HFFc6 (cell line): ENCODE data around the gene CD84. TPM values are rescaled to one million over a fixed set of nuclear protein-coding genes. Genes with fewer than 3 reads are reported as not detected.

Experiments
- DNase-seq: peaks from one replicate; pipeline ENCODE4 v3.0.0-alpha.2; 2018
- H3K27ac Mint-ChIP-seq: 2 replicates; pipeline ENCODE4 v1.8.0; 2020; ENCODE audit warnings: mild to moderate bottlenecking, mixed read lengths
- H3K27me3 Mint-ChIP-seq: 2 replicates; pipeline ENCODE4 v1.8.0; 2021; ENCODE audit warnings: mild to moderate bottlenecking, moderate library complexity, mixed read lengths; ENCODE audit not compliant: insufficient read depth
- H3K36me3 Mint-ChIP-seq: 2 replicates; pipeline ENCODE4 v1.8.0; 2021; ENCODE audit warnings: low read depth, mixed read lengths
- H3K4me1 Mint-ChIP-seq: 2 replicates; pipeline ENCODE4 v1.8.0; 2020; ENCODE audit warnings: low read depth, mixed read lengths
- H3K4me3 Mint-ChIP-seq: 2 replicates; pipeline ENCODE4 v1.8.0; 2020; ENCODE audit warnings: mild to moderate bottlenecking, moderate library complexity, mixed read lengths
- H3K9me3 Mint-ChIP-seq: 2 replicates; pipeline ENCODE4 v1.8.0; 2020; ENCODE audit warnings: mild to moderate bottlenecking, mixed read lengths
- CTCF ChIP-seq: fragments of 200-600 bp; sonication (generic); IDR thresholded peaks from 2 replicates; pipeline ENCODE4 v1.5.0; 2021; ENCODE audit warnings: antibody characterized with exemption, mild to moderate bottlenecking
- total RNA-seq, 6 experiments: library from RNA; stranded (reverse); fragmentation: NEBNext Ultra II Directional; extraction: Animal tissue kit (Norgen Biotek cat#: 25700); gene quantifications; 2 replicates in 1 of 6; 3 replicates in 5 of 6; pipeline ENCODE4 v1.2.3, GENCODE V29; 2021

The CD84 gene
- total RNA-seq, 6 experiments from 2014 or later: not detected

- Mint-ChIP-seq H3K36me3 (no peaks in the 10 kb centered on the region), H3K4me1 (no peaks in the 10 kb centered on the region), H3K27me3 (peaks cover 4% of the 10 kb centered on the region), H3K9me3 (peaks cover 8% of the 10 kb centered on the region), H3K4me3 (no peak overlapping the region), H3K27ac (no peak overlapping the region)
- no peak for TF ChIP-seq CTCF
- DNase-seq: no peak
These were observed 26.6 kb upstream of the CD84 start for GRCh38 chr1:160605792-160606479.

- no peak; the same call in 1 of the 2 replicates for TF ChIP-seq CTCF
- Mint-ChIP-seq H3K9me3 (peaks cover 8% of the 10 kb centered on the region), H3K4me3 (no peak overlapping the region), H3K27ac (no peak overlapping the region), H3K27me3 (peaks cover 4% of the 10 kb centered on the region), H3K36me3 (no peaks in the 10 kb centered on the region), H3K4me1 (no peaks in the 10 kb centered on the region)
- DNase-seq: no peak
These were observed 25.9 kb upstream of the CD84 start for GRCh38 chr1:160605205-160605604.

GRCh38 chr1:160597705-160598104 is 18.4 kb upstream of the CD84 start:
- no peak for DNase-seq
- Mint-ChIP-seq H3K27ac (no peak overlapping the region), H3K4me3 (no peak overlapping the region), H3K4me1 (no peaks in the 10 kb centered on the region), H3K36me3 (no peaks in the 10 kb centered on the region), H3K9me3 (peaks cover 8% of the 10 kb centered on the region), H3K27me3 (no peaks in the 10 kb centered on the region; the same call in none of the 2 replicates)
- TF ChIP-seq CTCF: no peak

- TF ChIP-seq CTCF: no peak
- H3K4me1 Mint-ChIP-seq: no peaks in the 10 kb centered on the region
- no peak overlapping the region for H3K4me3 Mint-ChIP-seq
- no peaks in the 10 kb centered on the region for H3K36me3 Mint-ChIP-seq
- no peak for DNase-seq
- H3K9me3 Mint-ChIP-seq: peaks cover 8% of the 10 kb centered on the region
- no peak overlapping the region for H3K27ac Mint-ChIP-seq
- no peaks in the 10 kb centered on the region; the same call in none of the 2 replicates for H3K27me3 Mint-ChIP-seq
These were observed 17.8 kb upstream of the CD84 start for GRCh38 chr1:160597051-160597450.

GRCh38 chr1:160590488-160590887 is 11.2 kb upstream of the CD84 start:
- Mint-ChIP-seq H3K36me3 (no peaks in the 10 kb centered on the region), H3K9me3 (no peaks in the 10 kb centered on the region; the same call in 1 of the 2 replicates), H3K27me3 (no peaks in the 10 kb centered on the region; the same call in 1 of the 2 replicates), H3K27ac (no peak overlapping the region), H3K4me1 (no peaks in the 10 kb centered on the region), H3K4me3 (no peak overlapping the region)
- no peak for TF ChIP-seq CTCF
- no peak for DNase-seq
